ENCODE measurements around the gene SHANK1. TPM values are rescaled to one million over a fixed set of nuclear protein-coding genes. Genes with fewer than 3 reads are reported as not detected.

Gene SHANK1
- polyA plus RNA-seq, 1 donor from 2014 or later, result not detected

GRCh38 chr19:50722201-50723013 is 2.8 kb upstream of the SHANK1 start:
- no peak overlapping the region for H3K27ac Mint-ChIP-seq
- H3K27me3 Mint-ChIP-seq, result peaks cover 58% of the 10 kb centered on the region
- H3K4me1 Mint-ChIP-seq, result peaks cover 0 to 9% (median under 1%) of the 10 kb centered on the region in 3 donors
- peaks cover 0 to 11% (median 0%) of the 10 kb centered on the region in 3 donors for H3K9me3 Mint-ChIP-seq
- peak overlapping the region in 1 of 4 donors; percentile 56 for H3K4me3 Mint-ChIP-seq
- peaks cover 2% of the 10 kb centered on the region for H3K36me3 Mint-ChIP-seq

GRCh38 chr19:50721441-50722137 is 2.0 kb upstream of the SHANK1 start:
- peaks cover 58% of the 10 kb centered on the region for H3K27me3 Mint-ChIP-seq
- H3K4me1 Mint-ChIP-seq, result peaks cover 0 to 10% (median 3%) of the 10 kb centered on the region in 3 donors
- peak overlapping the region in 2 of 4 donors; percentile 20 to 58 for H3K4me3 Mint-ChIP-seq
- peaks cover 0 to 13% (median 0%) of the 10 kb centered on the region in 3 donors for H3K9me3 Mint-ChIP-seq
- no peak overlapping the region for H3K27ac Mint-ChIP-seq
- H3K36me3 Mint-ChIP-seq, result peaks cover 2% of the 10 kb centered on the region

- Mint-ChIP-seq H3K9me3 (peaks cover 0 to 13% (median 0%) of the 10 kb centered on the region in 3 donors), H3K36me3 (peaks cover 2% of the 10 kb centered on the region), H3K4me1 (peaks cover 0 to 10% (median 3%) of the 10 kb centered on the region in 3 donors), H3K27me3 (peaks cover 58% of the 10 kb centered on the region), H3K4me3 (peak overlapping the region in 2 of 4 donors; percentile 20 to 72), H3K27ac (no peak overlapping the region)
Measured at GRCh38 chr19:50720921-50721381, 1.3 kb upstream of the SHANK1 start.

GRCh38 chr19:50720181-50720920 is 749 bp upstream of the SHANK1 start:
- H3K27ac Mint-ChIP-seq, result no peak overlapping the region
- H3K4me3 Mint-ChIP-seq, result peak overlapping the region in 2 of 4 donors; percentile 28 to 72
- peaks cover 0 to 10% (median 3%) of the 10 kb centered on the region in 3 donors for H3K4me1 Mint-ChIP-seq
- H3K9me3 Mint-ChIP-seq, result peaks cover 0 to 12% (median 0%) of the 10 kb centered on the region in 3 donors
- H3K27me3 Mint-ChIP-seq, result peaks cover 55% of the 10 kb centered on the region
- peaks cover 2% of the 10 kb centered on the region for H3K36me3 Mint-ChIP-seq

- peaks cover 2% of the 10 kb centered on the region for H3K36me3 Mint-ChIP-seq
- H3K9me3 Mint-ChIP-seq, result peaks cover 0 to 12% (median 0%) of the 10 kb centered on the region in 3 donors
- peaks cover 50% of the 10 kb centered on the region for H3K27me3 Mint-ChIP-seq
- peaks cover 0 to 10% (median 3%) of the 10 kb centered on the region in 3 donors for H3K4me1 Mint-ChIP-seq
- H3K4me3 Mint-ChIP-seq, result no peak overlapping the region
- no peak overlapping the region for H3K27ac Mint-ChIP-seq
Measured at GRCh38 chr19:50719119-50719435, 525 bp downstream of the SHANK1 start.

- Mint-ChIP-seq H3K9me3 (peaks cover 0 to 10% (median 0%) of the 10 kb centered on the region in 3 donors), H3K27ac (no peak overlapping the region), H3K27me3 (peaks cover 47% of the 10 kb centered on the region), H3K4me1 (peaks cover 0 to 7% (median 3%) of the 10 kb centered on the region in 3 donors), H3K36me3 (no peaks in the 10 kb centered on the region), H3K4me3 (peak overlapping the region in 1 of 4 donors; percentile 28)
Measured at GRCh38 chr19:50718255-50719118, 1.1 kb downstream of the SHANK1 start.

- Mint-ChIP-seq H3K4me3 (peak overlapping the region in 1 of 4 donors; percentile 72), H3K9me3 (peaks cover 0 to 10% (median 0%) of the 10 kb centered on the region in 3 donors), H3K27ac (no peak overlapping the region), H3K27me3 (peaks cover 48% of the 10 kb centered on the region), H3K36me3 (no peaks in the 10 kb centered on the region), H3K4me1 (peaks cover 0 to 7% (median 3%) of the 10 kb centered on the region in 3 donors)
Measured at GRCh38 chr19:50717891-50718254, 1.7 kb downstream of the SHANK1 start.

GRCh38 chr19:50717026-50717723 is 2.4 kb downstream of the SHANK1 start:
- Mint-ChIP-seq H3K4me3 (peak overlapping the region in 2 of 4 donors; percentile 20 to 73), H3K36me3 (no peaks in the 10 kb centered on the region), H3K9me3 (peaks cover 0 to 10% (median 0%) of the 10 kb centered on the region in 3 donors), H3K27me3 (peaks cover 48% of the 10 kb centered on the region), H3K4me1 (peaks cover 0 to 8% (median 3%) of the 10 kb centered on the region in 3 donors), H3K27ac (no peak overlapping the region)

- peaks cover 0 to 5% (median 0%) of the 10 kb centered on the region in 3 donors for H3K9me3 Mint-ChIP-seq
- no peak overlapping the region for H3K4me3 Mint-ChIP-seq
- no peaks in the 10 kb centered on the region for H3K36me3 Mint-ChIP-seq
- peaks cover 50% of the 10 kb centered on the region for H3K27me3 Mint-ChIP-seq
- peaks cover 0 to 8% (median 3%) of the 10 kb centered on the region in 3 donors for H3K4me1 Mint-ChIP-seq
- H3K27ac Mint-ChIP-seq, result no peak overlapping the region
Measured at GRCh38 chr19:50716178-50717025, 3.2 kb downstream of the SHANK1 start.

- H3K9me3 Mint-ChIP-seq, result peaks cover 0 to 2% (median 0%) of the 10 kb centered on the region in 3 donors
- H3K27ac Mint-ChIP-seq, result no peak overlapping the region
- H3K4me1 Mint-ChIP-seq, result peaks cover 0 to 7% (median 3%) of the 10 kb centered on the region in 3 donors
- peaks cover 1% of the 10 kb centered on the region for H3K36me3 Mint-ChIP-seq
- H3K27me3 Mint-ChIP-seq, result peaks cover 46% of the 10 kb centered on the region
- H3K4me3 Mint-ChIP-seq, result no peak overlapping the region
Measured at GRCh38 chr19:50713556-50714236, 5.9 kb downstream of the SHANK1 start.

GRCh38 chr19:50712833-50713232 is 6.8 kb downstream of the SHANK1 start:
- peaks cover 0 to 2% (median 0%) of the 10 kb centered on the region in 3 donors for H3K9me3 Mint-ChIP-seq
- H3K36me3 Mint-ChIP-seq, result peaks cover 2% of the 10 kb centered on the region
- no peak overlapping the region for H3K27ac Mint-ChIP-seq
- peaks cover 45% of the 10 kb centered on the region for H3K27me3 Mint-ChIP-seq
- peaks cover 0 to 7% (median 3%) of the 10 kb centered on the region in 3 donors for H3K4me1 Mint-ChIP-seq
- H3K4me3 Mint-ChIP-seq, result peak overlapping the region in 1 of 4 donors; percentile 52

- H3K36me3 Mint-ChIP-seq, result peaks cover 2% of the 10 kb centered on the region
Measured at GRCh38 chr19:50711805-50712204, 7.8 kb downstream of the SHANK1 start.

More at GRCh38 chr19:50711805-50712204, 7.8 kb downstream of the SHANK1 start:
- no peak overlapping the region for H3K27ac Mint-ChIP-seq
- no peak overlapping the region for H3K4me3 Mint-ChIP-seq
- peaks cover 0 to 1% (median 0%) of the 10 kb centered on the region in 3 donors for H3K4me1 Mint-ChIP-seq
- peaks cover 0 to 2% (median 0%) of the 10 kb centered on the region in 3 donors for H3K9me3 Mint-ChIP-seq
- H3K27me3 Mint-ChIP-seq, result peaks cover 37% of the 10 kb centered on the region
